PC-3 (cell line): Measurements from ENCODE around the gene IL7R. TPM values are rescaled to one million over a fixed set of nuclear protein-coding genes. Genes with fewer than 3 reads are reported as not detected.
A peak's percentile ranks its signal among the peaks of the same experiment; 100 is the strongest.

Experiments
- ATAC-seq: fragments of 200-7000 bp; cut with Tn5 transposase; 2 replicates; pipeline ENCODE4 v1.9.1; 2020; ENCODE audit warnings: mild to moderate bottlenecking, moderate library complexity
- BruUV-seq: library from RNA; stranded (reverse); fragments of 400-500 nt; replicated peaks from 2 replicates; lab custom pipeline; 2021; lab: Mats Ljungman, UMichigan
- CTCF ChIA-PET: fragments of 300-600 bp; sonication (Branson Sonifier 250); formaldehyde crosslinking; loops from one replicate; lab custom pipeline; 2022; ENCODE audit warnings: antibody characterized with exemption; lab: Charles Lee
- POLR2A ChIA-PET: fragments of 300-600 bp; sonication (Branson Sonifier 250); formaldehyde crosslinking; loops from one replicate; lab custom pipeline; 2022; ENCODE audit warnings: antibody characterized with exemption; ENCODE audit not compliant: unreplicated experiment; lab: Charles Lee
- DNase-seq: peaks from one replicate; pipeline ENCODE4 v3.0.0-alpha.2; 2015
- H2AFZ ChIP-seq: fragments of 300-600 bp; sonication (generic); 2 replicates; pipeline ENCODE4 v1.6.0; 2016; ENCODE audit warnings: antibody characterized with exemption, low read length
- H3F3A ChIP-seq: fragments of 300-600 bp; sonication (generic); one replicate; pipeline ENCODE4 v1.6.0; 2017; ENCODE audit warnings: antibody characterized with exemption, low read length, control low read depth, mild to moderate bottlenecking; ENCODE audit not compliant: unreplicated experiment
- H3K27ac ChIP-seq: fragments of 300-600 bp; sonication (generic); 2 replicates; pipeline ENCODE4 v1.5.1; 2016; ENCODE audit warnings: mild to moderate bottlenecking, low read length
- H3K27me3 ChIP-seq: fragments of 300-600 bp; sonication (generic); 2 replicates; pipeline ENCODE4 v1.6.1; 2016; ENCODE audit warnings: low read length, mixed read lengths
- H3K36me3 ChIP-seq: fragments of 300-600 bp; sonication (generic); 2 replicates; pipeline ENCODE4 v1.6.1; 2016; ENCODE audit warnings: low read depth, mixed run types, low read length, mixed read lengths
- H3K4me1 ChIP-seq: fragments of 300-600 bp; sonication (generic); 2 replicates; pipeline ENCODE4 v1.5.1; 2016; ENCODE audit warnings: low read length; ENCODE audit not compliant: insufficient read depth
- H3K4me2 ChIP-seq: fragments of 300-600 bp; sonication (generic); 2 replicates; pipeline ENCODE4 v1.6.0; 2016; ENCODE audit warnings: low read length
- H3K4me3 ChIP-seq: fragments of 300-600 bp; sonication (generic); 2 replicates; pipeline ENCODE4 v1.5.1; 2016; ENCODE audit warnings: mild to moderate bottlenecking, low read length, mixed read lengths
- H3K79me2 ChIP-seq: fragments of 300-600 bp; sonication (generic); 2 replicates; pipeline ENCODE4 v1.6.1; 2017; ENCODE audit warnings: low read length, mixed read lengths
- H3K9ac ChIP-seq: fragments of 300-600 bp; sonication (generic); 2 replicates; pipeline ENCODE4 v1.6.0; 2016; ENCODE audit warnings: mild to moderate bottlenecking, low read length
- H3K9me2 ChIP-seq: fragments of 300-600 bp; sonication (generic); replicated peaks from 2 replicates; pipeline ENCODE4 v1.6.1; 2016; ENCODE audit warnings: mixed run types, low read length, mixed read lengths
- H3K9me3 ChIP-seq: fragments of 300-600 bp; sonication (generic); 2 replicates; pipeline ENCODE4 v1.6.1; 2016; ENCODE audit warnings: low read length, mixed read lengths
- H4K20me1 ChIP-seq: fragments of 300-600 bp; sonication (generic); 2 replicates; pipeline ENCODE4 v1.6.1; 2016; ENCODE audit warnings: low read length, mixed read lengths
- EZH2 ChIP-seq: fragments of 300-600 bp; sonication (generic); IDR thresholded peaks from one replicate; pipeline ENCODE4 v1.6.1; 2017; ENCODE audit warnings: antibody characterized with exemption, mild to moderate bottlenecking, low read length; ENCODE audit not compliant: unreplicated experiment
- EZH2phosphoT487 ChIP-seq: fragments of 300-600 bp; sonication (generic); IDR thresholded peaks from 2 replicates; pipeline ENCODE4 v1.6.1; 2018; ENCODE audit warnings: mild to moderate bottlenecking, antibody characterized with exemption, low read length, borderline replicate concordance
- intact Hi-C: fragments of 100-400 bp; cut with micrococcal nuclease; formaldehyde crosslinking; loops from 2 replicates; pipeline ENCODE4 v1.9.0; 2023
- total RNA-seq: library from RNA; depleted of rRNA; stranded (reverse); fragments of >200 nt; gene quantifications from 2 replicates; pipeline ENCODE4 v1.2.3, GENCODE V29; 2014
- TF ChIP-seq, protein P1 (sequence below): fragments of 300-600 bp; sonication (generic); conservative IDR thresholded peaks from 2 replicates; pipeline ENCODE4 v1.5.1; 2017; ENCODE audit warnings: antibody characterized with exemption, low read depth, mild to moderate bottlenecking, low read length

IL7R gene
- total RNA-seq, 1 experiment from 2014 or later: 7.4 TPM

DNA sequence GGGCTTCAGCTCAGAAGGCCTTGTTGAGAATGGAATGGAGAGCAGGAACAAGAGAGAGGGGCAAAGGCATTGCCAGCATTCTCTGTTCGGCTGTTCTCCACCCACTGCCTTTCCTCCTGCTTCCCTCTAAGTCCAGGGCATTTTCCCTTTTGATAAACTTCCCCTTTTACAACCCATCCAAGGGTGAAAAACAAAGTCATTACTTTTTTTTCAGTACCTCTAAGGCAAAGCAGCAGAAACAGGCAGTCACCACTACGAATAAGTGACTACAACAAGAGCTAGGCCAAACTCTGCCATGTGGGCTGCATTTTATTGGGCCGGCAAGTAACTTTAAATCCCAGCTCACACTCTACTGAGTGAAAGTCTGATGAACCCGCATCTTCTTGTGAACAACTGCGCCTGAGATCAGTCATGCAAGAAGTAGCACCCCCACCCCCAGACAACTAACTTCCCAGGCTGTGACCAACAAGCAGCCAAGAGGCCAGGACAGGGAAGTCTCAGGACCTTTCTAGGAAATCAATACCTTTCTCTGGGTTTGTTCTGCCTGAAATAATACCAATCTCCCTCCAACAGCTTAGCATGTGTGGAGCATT, 13.1 kb downstream of the IL7R start:
- Histone ChIP-seq H3K4me3 (no peak overlapping the region), H3K4me1 (no peaks in the 10 kb centered on the region), H3K27ac (no peak overlapping the region), H2AFZ (no peak overlapping the region), H3K9me2 (no peaks in the 10 kb centered on the region), H3F3A (no peaks in the 10 kb centered on the region), H3K9ac (no peak overlapping the region), H3K36me3 (peaks cover 3% of the 10 kb centered on the region; the same call in 1 of the 2 replicates), H3K79me2 (no peaks in the 10 kb centered on the region), H3K9me3 (no peaks in the 10 kb centered on the region), H3K27me3 (no peaks in the 10 kb centered on the region), H4K20me1 (no peaks in the 10 kb centered on the region), H3K4me2 (no peak overlapping the region)
- TF ChIP-seq EZH2 (no peak), EZH2phosphoT487 (no peak)
- TF ChIP-seq, protein P1, sequence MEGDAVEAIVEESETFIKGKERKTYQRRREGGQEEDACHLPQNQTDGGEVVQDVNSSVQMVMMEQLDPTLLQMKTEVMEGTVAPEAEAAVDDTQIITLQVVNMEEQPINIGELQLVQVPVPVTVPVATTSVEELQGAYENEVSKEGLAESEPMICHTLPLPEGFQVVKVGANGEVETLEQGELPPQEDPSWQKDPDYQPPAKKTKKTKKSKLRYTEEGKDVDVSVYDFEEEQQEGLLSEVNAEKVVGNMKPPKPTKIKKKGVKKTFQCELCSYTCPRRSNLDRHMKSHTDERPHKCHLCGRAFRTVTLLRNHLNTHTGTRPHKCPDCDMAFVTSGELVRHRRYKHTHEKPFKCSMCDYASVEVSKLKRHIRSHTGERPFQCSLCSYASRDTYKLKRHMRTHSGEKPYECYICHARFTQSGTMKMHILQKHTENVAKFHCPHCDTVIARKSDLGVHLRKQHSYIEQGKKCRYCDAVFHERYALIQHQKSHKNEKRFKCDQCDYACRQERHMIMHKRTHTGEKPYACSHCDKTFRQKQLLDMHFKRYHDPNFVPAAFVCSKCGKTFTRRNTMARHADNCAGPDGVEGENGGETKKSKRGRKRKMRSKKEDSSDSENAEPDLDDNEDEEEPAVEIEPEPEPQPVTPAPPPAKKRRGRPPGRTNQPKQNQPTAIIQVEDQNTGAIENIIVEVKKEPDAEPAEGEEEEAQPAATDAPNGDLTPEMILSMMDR: no peak
- BruUV-seq: no TSS peak
- ChIA-PET POLR2A (interaction anchor here (0.7 kb wide), 1 partner anchor 11 kb away, joined by 4 read pairs; no protein-coding TSS in a partner anchor), CTCF (no interaction called here)
- intact Hi-C loops: no loop called here
- DNase-seq: no peak
- ATAC-seq: no peak

DNA sequence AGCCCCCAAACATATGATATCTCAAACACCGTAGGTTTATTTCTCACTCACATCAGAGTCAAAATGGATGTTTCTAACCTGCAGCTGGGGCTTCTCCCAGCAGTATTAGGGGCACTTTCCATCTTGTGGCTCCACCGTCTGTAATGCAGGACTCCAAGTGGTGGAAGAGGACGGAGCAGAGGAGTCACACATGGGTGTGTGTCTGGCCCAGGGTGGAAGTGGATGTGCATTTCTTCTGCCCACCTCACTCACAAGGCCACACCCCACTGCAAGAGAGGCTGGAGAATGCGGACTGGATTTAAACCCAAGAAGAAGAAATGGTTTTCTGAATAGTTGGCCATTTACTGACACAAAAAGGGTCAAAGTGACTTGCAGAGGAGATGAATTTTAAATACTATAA, 13.9 kb downstream of the IL7R start:
- no peak for ATAC-seq
- no peak overlapping the region for H3K9ac ChIP-seq
- H3K9me3 ChIP-seq: no peaks in the 10 kb centered on the region
- H2AFZ ChIP-seq: no peak overlapping the region
- no peak overlapping the region for H3K4me3 ChIP-seq
- intact Hi-C loops: no loop called here
- no peak overlapping the region for H3K4me2 ChIP-seq
- no TSS peak for BruUV-seq
- no peaks in the 10 kb centered on the region for H3K4me1 ChIP-seq
- H4K20me1 ChIP-seq: no peaks in the 10 kb centered on the region
- no peak for TF ChIP-seq EZH2phosphoT487
- H3F3A ChIP-seq: no peaks in the 10 kb centered on the region
- ChIA-PET CTCF (no interaction called here), POLR2A (interaction anchor here (0.7 kb wide), 1 partner anchor 12 kb away, joined by 4 read pairs; no protein-coding TSS in a partner anchor)
- no peaks in the 10 kb centered on the region for H3K9me2 ChIP-seq
- no peak overlapping the region for H3K27ac ChIP-seq
- peaks cover 3% of the 10 kb centered on the region; the same call in 1 of the 2 replicates for H3K36me3 ChIP-seq
- no peak for DNase-seq
- no peaks in the 10 kb centered on the region for H3K79me2 ChIP-seq
- no peaks in the 10 kb centered on the region for H3K27me3 ChIP-seq

- intact Hi-C loops: no loop called here
- no peaks in the 10 kb centered on the region for H3K27me3 ChIP-seq
Measured at GRCh38 chr5:35876454-35876853, 19.8 kb downstream of the IL7R start.

More at GRCh38 chr5:35876454-35876853, 19.8 kb downstream of the IL7R start:
- Histone ChIP-seq H3K79me2 (no peaks in the 10 kb centered on the region), H3K9ac (no peak overlapping the region), H2AFZ (0 out of 2 replicates have a peak overlapping the region, but pooled peaks have one; percentile 30), H3K4me1 (peaks cover 15% of the 10 kb centered on the region), H3K4me2 (no peak overlapping the region; the same call in 1 of the 2 replicates), H3K4me3 (no peak overlapping the region), H3K27ac (peak overlapping the region; percentile 48), H4K20me1 (no peaks in the 10 kb centered on the region), H3K36me3 (0 out of 2 replicates have a peak, but pooled peaks cover 3% of the 10 kb centered on the region), H3F3A (no peaks in the 10 kb centered on the region), H3K9me3 (no peaks in the 10 kb centered on the region), H3K9me2 (no peaks in the 10 kb centered on the region)
- no TSS peak for BruUV-seq
- no peak for TF ChIP-seq EZH2
- DNase-seq: peak; percentile 15
- ChIA-PET POLR2A (interaction anchor here (0.6 kb wide), 1 partner anchor 186 kb away, joined by 4 read pairs; no protein-coding TSS in a partner anchor), CTCF (interaction anchor here (0.6 kb wide), 1 partner anchor 225 kb away, joined by 8 read pairs; no protein-coding TSS in a partner anchor)
- peak; percentile 37; the same call in 1 of the 2 replicates for ATAC-seq
